ENCODE measurements around the gene HAPLN3.

- no peak for TF ChIP-seq EZH2phosphoT487 (IDR thresholded peaks at IDR 0.05; ENCODE audit: insufficient read depth, low read depth)
- TF ChIP-seq EZH2 (IDR thresholded peaks at IDR 0.05; ENCODE audit: insufficient read depth, poor library complexity, severe bottlenecking), result no peak
Measured at GRCh38 chr15:88900982-88901418, 5.7 kb upstream of the HAPLN3 start.
